HG03064 (cell line): ENCODE measurements around the gene HOXA2.

Experiments
- ATAC-seq: cut with Tn5 transposase; IDR thresholded peaks from one replicate; pipeline ENCODE4 v1.9.1; 2021; ENCODE audit warnings: low read depth; ENCODE audit not compliant: unreplicated experiment

HOXA2 gene

GRCh38 chr7:27112955-27113949, 10.8 kb upstream of the HOXA2 start:
- ATAC-seq = no peak

GRCh38 chr7:27112361-27112760, 9.9 kb upstream of the HOXA2 start:
- no peak for ATAC-seq

DNA sequence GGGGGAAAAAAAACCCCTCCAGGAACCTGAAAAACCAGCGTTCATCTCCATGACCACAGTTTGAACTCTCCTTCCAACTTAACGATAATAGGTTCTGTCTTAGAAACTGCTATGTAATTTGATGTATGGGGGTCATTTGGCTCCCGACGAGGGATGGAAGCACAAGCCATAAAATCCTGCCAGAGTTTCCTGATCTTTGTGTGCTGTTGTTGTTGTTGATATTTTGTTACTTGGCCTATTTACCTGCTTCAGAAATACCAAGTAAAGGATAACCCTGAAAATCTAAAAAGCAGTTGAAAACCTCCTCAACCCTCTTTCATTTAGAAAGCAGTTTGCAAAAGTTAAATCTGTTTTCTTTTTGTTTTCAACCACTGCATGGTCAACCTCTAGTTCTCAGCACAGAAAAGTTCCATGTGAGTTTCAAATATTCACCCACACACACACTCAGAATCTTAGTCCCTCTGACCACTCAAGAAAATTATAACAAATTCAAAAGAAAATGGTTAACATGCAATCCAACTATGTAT, 9.3 kb upstream of the HOXA2 start:
- ATAC-seq = no peak

GRCh38 chr7:27111042-27111750, 8.7 kb upstream of the HOXA2 start:
- no peak for ATAC-seq

DNA sequence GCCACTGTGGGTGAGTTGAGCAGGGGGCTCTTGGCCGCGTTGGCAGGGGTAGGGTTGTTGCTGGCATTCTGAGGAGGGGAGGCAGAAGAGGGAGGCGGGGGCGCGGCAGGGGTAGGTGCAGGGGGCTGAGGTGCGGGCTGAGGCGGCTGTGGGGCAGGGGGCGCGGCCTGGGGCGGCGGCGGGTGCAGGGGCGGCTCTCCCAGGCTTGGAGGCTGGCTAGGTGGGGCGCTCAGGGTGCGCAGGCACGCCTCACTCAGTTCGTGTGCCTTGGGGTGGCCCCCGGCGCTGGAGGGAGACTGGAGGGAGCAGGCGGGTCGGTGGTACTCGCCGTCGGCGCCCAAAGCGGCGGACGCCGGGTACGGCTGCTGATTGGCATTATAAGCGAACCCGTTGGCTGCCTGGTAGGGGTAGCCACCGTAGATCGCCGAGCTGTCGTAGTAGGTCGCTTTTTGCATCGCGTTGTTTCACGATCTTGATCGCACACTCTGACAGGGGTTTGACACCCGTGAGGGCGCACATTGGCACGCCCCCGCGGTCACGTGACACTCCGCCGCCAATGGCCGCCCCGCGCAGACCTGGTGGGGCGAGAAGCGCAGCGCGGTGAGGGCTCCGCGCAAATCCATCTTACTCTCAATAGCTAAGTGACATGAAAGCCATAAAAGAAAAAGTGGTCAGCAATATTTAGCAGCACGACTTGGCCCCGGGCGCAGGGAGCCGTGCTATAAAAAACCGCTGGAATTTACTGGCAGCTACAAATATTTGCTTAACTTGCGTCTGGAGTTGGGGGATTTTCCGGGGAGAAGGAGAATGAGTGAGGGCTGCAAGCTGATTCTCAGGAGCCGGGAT, 7.9 kb upstream of the HOXA2 start:
- ATAC-seq = no peak

DNA sequence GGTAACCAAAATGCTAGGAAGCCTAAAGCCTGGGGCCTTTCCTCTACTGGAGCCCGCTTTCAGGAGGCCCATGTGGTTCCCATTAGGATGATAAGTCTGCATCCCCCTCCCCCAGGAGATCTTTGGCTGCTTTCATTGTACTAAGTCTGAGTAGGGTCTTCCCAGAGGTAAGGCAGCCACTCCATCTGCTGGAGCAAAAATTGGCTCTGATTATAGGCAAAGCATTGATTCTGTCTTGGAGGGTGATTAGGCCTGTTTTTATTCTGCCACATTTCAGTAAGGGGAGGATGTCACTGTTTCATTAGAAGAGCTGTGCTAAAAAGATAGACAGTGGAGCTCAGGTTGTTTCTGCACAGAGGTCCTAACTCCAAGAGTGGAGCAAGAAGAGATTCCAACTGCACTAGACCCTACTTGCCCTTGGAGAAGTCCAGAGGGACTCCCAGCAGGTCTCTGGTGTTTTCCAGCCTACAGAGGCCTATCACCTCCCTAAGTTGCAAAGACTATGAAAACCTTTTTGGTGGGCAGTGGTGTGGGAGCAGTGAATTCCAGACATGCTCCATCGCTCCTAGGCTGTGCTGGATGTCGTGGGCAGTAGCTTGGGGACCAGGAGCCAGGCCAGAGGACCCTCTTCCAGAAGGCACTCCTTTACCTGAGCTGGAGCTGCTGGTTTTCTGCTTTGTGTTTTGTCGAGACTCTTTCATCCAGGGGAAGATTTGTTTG, 7.1 kb upstream of the HOXA2 start:
- no peak for ATAC-seq

DNA sequence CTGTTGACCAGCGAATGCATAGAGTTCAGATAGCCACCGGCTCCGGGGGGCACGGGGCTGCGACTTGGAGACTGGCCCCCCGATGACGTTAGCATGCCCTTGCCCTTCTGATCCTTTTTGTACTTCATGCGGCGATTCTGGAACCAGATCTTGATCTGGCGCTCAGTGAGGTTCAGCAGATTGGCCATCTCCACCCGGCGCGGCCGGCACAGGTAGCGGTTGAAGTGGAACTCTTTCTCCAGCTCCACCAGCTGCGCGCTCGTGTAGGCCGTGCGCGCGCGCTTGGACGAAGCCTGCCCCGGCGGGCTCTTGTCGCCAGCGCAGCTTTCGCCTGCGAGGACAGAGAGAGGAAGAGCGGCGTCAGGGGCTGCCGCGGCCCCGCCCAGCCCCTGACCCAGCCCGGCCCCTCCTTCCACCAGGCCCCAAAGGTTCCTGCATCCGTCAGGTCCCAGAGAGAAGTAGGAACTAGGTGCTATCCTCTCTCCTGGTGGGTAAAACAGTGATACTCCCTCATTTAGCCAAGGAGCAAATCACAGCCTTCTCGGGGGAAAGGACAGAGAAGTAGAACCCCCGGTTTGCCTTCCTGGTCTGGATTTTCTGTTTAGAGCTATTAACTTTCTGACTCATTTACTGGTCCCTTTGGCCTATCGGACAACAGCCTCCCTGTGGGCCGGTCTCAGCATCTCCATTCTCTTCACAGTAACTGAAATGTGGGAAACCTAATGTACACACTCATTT, 6.1 kb upstream of the HOXA2 start:
- no peak for ATAC-seq

GRCh38 chr7:27107391-27108381, 5.2 kb upstream of the HOXA2 start:
- ATAC-seq = no peak

DNA sequence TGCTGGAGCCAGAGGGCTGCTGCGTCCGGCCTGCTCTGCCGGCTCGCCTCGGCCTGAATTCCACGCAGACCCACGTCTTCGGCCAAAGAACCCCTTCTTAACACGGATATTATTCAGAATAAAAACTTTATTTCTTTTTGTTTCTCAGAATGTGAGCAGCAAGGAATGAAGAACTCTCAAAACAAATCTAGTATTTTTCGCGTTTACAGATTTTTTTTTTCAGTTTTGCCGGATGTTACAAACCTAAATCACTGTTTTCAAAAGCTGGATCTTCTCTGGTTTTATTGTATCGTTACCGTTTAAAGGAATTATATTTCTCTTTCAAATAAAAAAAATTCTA, 4.4 kb upstream of the HOXA2 start:
- no peak for ATAC-seq

DNA sequence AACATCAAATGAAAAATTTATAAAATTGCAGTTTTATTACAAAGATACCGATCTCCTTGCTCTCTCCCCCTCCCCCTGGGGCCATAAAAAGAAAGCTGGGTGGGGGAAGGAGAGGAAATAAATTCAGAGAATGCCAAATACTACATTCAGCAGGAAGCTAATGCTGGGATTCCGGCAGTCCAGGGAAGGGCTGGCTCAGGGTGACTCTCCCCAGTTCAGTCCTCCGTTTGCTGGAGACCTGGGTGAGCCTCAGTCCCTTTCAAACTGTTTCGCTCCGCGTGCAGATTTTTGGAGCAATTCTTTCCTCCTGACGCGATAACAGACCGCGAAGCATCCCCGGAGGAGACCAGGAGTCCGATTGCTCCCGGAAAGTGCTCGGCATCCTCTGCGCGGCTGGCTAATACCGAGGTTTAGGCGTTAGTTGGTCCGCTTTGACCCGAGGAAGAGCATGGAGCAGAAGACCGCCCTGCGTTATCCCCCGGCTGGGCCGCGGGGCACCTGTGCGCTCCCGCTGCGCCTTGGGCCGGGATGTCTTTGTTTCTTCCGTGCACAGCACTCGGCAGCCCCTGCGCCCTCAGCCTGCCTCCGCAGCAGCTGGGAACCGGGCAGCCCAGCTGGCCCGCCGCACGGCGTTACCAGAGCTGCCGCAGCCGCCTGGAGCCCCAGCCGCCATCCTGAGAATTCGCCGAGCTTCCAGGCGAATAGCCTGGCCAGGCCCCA, 3.9 kb upstream of the HOXA2 start:
- ATAC-seq = no peak

GRCh38 chr7:27105301-27106031, 3.0 kb upstream of the HOXA2 start:
- no peak for ATAC-seq

DNA sequence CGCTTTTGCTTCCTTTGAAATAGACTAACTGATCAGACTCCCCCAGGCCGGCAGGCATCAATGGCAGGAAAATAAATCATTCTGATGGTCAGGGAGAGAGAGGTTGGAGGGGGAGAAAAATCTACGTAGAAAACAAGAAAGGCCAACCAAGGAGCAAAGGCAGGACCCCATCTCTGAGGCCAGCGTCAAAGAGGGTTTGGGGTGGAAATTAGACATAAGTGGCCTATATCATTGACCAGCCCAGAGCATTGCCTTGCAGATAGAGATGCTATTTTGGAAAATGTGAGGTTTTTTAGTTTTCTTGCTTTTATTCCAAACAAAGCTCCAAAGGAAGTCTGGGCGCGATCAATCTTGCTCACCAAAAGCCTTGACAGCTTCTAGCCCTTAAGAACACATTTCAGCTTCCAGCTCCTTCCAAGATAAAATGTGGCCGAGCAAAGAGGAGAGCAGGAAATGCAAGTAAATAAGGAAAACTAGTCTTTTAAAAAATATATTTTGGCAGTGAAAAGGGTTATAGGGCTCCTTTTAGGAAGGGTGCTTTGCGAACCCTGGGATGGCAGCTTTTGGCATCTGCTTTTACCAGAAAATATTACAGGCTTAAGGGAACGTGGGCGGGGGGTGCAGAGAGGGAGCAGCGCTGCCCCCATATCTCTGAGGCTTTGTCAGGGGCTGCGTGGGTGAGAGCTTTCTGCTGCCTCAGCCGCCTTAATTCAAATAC, 2.0 kb upstream of the HOXA2 start:
- ATAC-seq = no peak

GRCh38 chr7:27103489-27104226, 1.2 kb upstream of the HOXA2 start:
- ATAC-seq = no peak

GRCh38 chr7:27101957-27102580, 414 bp downstream of the HOXA2 start:
- ATAC-seq = no peak
